CMK (cell line): ENCODE data around the gene TNMD.

Source experiments
- DNase-seq: peaks from one replicate; pipeline ENCODE4 v3.0.0-alpha.2; 2010; ENCODE audit warnings: low read depth

The TNMD gene

DNA sequence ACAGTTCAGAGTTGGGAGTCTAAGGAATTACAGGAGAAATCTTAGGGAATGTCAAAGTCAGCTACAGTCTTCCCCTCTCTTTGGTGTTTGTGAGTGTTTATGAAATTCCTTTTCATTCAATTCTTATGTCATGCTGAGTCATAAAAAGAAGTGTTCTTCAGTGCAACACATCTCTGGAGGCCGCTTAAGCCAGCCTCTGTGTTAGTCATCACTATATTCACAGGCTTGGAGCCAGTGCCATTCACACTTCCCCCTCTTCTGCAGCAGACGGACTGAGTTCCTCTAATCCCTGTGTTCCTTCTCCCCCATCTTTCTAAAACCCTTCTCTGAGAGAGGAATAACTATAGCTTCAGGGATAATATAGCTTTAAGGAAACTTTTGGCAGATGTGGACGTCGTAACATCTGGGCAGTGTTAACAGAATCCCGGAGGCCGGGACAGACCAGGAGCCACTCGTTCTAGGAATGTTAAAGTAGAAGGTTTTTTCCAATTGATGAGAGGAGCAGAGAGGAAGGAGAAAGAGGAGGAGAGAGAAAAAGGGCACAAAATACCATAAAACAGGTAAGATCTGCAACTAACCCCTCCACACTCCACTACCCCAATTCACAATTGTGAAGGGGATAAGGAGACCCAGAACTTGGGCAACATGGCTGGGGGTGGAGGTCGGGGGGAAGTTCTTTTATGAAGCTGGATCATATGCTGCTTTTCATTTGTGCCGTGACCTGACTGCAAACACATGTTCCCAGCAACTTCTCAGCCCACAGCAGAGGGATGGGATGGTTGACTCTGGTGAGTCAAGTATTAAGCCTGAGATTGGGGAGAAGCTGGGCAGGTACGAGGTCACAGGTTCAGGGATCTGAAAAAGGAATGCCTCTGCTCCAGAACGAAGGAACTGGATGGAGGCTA, 59.5 kb downstream of the TNMD start, which contains the start of gene SRPX2:
Gene SRPX2, plus strand, starts transcription at position 244 of the 905 bp plus-strand sequence. CDS start 2,124 bp downstream, outside the sequence.
- DNase-seq = no peak

DNA sequence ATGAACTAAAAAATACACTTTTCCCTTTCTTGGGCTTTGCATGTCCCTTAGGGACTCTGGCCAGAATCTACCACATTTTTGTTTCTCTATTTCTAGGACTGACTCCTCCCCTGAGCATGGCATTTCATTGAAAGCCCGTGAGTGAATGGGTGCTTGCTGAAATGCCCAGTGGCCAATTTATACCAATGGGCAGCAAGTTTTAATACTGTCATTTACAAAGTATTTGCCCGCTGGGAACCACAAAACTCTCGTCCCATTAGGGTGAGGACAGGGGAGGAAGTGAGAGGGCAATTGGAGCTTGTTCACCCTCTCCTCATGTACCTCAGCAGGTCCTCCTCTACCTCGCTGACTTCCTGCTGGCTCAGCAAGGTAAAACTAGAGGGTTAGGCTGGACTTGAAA, 60.4 kb downstream of the TNMD start:
- no peak for DNase-seq

DNA sequence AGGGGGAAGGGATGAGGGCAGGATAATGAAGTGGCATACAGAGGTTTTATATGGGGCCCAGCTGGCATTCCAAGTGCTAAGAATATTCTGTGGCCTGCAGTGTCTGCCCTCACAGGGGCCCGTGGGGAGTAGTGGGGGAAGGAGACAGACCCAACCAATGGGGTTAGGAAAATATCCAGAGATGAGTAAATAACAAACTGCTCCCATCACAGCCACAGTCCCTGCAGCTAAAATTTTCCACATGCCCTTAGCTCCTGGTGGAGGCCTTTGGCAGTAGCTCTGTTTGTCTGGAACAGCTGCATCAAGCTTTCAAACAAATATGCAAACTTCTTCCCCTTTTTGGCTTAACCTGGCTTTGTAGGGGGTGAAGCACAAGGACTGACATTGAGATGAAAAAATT, 62.4 kb downstream of the TNMD start:
- no peak for DNase-seq

DNA sequence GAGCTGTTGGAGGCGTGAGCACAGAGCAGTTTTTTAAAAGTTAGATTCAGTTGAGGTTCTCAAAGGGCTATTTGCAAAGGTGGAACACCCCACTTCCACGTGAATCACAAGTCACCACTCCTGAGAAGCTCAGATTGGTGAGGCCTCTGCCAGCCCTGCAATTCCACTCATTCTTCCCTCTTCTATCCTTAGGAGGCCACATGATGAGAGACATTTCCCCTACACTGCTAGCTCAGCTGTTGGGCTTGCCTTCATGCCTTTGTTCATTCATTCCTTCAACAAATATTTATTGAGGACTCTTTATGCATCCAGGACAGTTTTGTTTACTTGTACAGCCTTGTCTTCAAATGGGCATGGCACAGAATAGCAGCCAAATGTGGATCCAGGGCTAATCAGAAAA, 63.0 kb downstream of the TNMD start:
- no peak for DNase-seq

DNA sequence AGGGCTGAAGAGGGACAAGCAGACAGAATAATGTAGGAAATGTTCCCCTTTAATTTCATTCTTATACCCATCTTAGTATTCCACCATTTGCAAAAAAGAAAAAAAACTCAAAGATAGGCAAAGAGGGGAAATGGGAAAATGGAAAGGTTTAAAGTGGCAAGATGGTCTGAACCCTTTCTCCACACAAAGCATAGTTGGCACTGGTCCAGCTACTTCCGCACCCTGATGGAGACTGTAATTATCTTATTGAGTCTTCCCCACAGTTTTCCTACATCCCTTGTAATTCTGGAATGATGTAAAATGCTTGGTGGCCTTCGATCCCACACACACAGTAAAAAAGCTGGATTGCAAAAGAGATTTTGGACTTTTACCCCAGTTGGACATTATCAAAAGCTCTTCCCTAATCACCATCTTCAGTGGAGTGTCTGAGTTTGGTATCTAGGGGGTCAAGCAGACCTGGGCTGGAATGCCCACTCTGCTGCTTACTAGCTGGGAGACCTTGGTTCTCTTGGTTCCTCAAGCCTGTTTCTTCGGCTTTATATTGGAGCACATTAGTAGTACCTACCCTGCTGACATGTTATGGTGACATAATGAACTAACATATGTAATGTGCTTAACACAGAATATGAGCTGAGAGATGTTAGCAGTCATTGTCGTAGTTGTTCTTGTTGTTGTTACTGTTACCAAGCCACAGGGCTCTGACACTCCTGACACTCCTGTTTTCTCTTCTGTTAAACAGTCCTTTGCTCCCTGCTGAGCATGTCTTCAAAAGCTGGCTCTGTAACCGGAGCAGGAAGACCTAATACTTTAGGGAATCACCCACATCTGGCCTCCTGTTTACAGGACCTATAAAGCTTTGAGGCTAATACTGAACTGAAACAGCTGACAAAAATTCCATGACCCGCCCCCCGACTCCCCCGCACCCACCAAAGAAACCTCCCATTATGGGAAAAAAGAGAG, 64.0 kb downstream of the TNMD start:
- DNase-seq = no peak
